H1 (cell line): ENCODE results near the gene RASGEF1C. TPM values are rescaled to one million over a fixed set of nuclear protein-coding genes. Genes with fewer than 3 reads are reported as not detected.

ENCODE experiments used
- BCL11A ChIP-seq, 2 experiments: IDR thresholded peaks; one replicate each; pipeline ENCODE4 v1.6.1; 2011; ENCODE audit warnings: low read depth in 2 of 2, low read length in 2 of 2, mild to moderate bottlenecking in 2 of 2
- POU5F1 ChIP-seq: IDR thresholded peaks from 2 replicates; pipeline ENCODE4 v1.6.1; 2011; ENCODE audit warnings: low read depth, mild to moderate bottlenecking, low read length, moderate library complexity
- polyA plus RNA-seq, 7 experiments: library from polyadenylated mRNA; depleted of rRNA in 3 of 7; stranded (reverse) in 5 of 7; unstranded in 2 of 7; fragments of >200 nt in 5 of 7; fragments of 200-250 nt in 2 of 7; gene quantifications; 1 replicate in 5 of 7; 2 replicates in 1 of 7; 4 replicates in 1 of 7; pipeline versions ENCODE4 v1.2.1 to v1.2.3, GENCODE V29; 2011 to 2013; ENCODE audit warnings: missing spikeins in 2 of 7, mixed read lengths in 2 of 7
- total RNA-seq: library from RNA; stranded (reverse); fragmentation: NEBNext Ultra II Directional; extraction: Animal tissue kit (Norgen Biotek cat#: 25700); gene quantifications from 2 replicates; pipeline ENCODE4 v1.2.1, GENCODE V29; 2021

The RASGEF1C gene
- total and polyA plus RNA-seq, 2 of the 8 experiments (the other 6 are each of a cell fraction or from before 2014, with no cell fraction given): 0.26 to 0.61 TPM

GRCh38 chr5:180130291-180130869, 78.6 kb downstream of the RASGEF1C start (continued):
- TF ChIP-seq POU5F1 (no peak), BCL11A (IDR thresholded peaks at IDR 0.05; ENCODE audit: low read depth in 2 of 2, low read length in 2 of 2) (no peak)
